ENCODE measurements around the gene ACBD6.
"Not testable (repeated sequence)": the region's sequence is repeated elsewhere in the genome, so short reads cannot be mapped to it uniquely, and the experiment has no call there.

Gene ACBD6

GRCh38 chr1:180502361-180503279 is at the start of gene ACBD6:
TSS of gene ACBD6 (minus strand) at chr1:180502577. CDS start at chr1:180502266, 311 bp downstream.
- in situ Hi-C loops (cut with MboI; ENCODE audit: low sequenced_read_pairs), result no loop called here

DNA sequence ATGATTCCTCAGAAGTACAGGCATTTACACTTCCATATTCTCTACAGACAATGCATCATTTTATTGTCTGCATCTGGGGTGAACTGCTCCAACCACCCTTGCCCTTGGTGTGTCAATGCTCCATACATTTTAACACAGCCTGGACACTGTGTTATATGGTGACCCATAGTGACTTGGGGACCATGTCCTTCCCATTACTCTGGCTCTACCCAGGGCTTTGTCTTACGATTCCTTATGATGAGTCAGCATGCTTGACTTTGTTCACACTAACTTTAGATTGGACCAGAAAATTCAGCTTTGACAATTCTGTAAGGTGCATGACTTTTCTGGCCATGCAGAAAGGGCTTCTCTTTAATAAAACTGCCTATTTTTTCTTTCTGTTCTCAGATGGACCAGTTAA is 49.6 kb upstream of the ACBD6 start:
- in situ Hi-C loops (cut with MboI; ENCODE audit: low sequenced_read_pairs), result no loop called here

DNA sequence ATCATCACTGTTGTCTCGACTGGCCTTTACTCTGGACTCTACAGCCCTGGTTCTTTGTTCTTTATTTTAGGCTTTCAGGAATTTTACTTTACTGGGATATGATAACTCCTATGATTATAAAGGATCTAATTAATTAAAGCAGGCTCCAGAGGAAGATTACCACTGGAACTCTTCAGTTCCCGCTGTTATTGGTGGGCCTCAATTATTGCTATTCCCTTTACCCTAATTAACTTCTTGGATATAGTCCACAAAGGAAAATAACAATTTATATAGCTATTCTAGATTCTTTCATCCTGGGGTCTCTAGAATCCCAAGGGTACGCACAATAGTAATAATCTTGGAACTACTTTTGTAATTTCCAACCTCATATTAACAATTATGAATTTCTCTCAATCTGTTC is 47.9 kb upstream of the ACBD6 start:
- in situ Hi-C loops (cut with MboI; ENCODE audit: low sequenced_read_pairs), result no loop called here

GRCh38 chr1:180549770-180550169 is 47.4 kb upstream of the ACBD6 start:
- in situ Hi-C loops (cut with MboI; ENCODE audit: low sequenced_read_pairs), result not testable (repeated sequence)

DNA sequence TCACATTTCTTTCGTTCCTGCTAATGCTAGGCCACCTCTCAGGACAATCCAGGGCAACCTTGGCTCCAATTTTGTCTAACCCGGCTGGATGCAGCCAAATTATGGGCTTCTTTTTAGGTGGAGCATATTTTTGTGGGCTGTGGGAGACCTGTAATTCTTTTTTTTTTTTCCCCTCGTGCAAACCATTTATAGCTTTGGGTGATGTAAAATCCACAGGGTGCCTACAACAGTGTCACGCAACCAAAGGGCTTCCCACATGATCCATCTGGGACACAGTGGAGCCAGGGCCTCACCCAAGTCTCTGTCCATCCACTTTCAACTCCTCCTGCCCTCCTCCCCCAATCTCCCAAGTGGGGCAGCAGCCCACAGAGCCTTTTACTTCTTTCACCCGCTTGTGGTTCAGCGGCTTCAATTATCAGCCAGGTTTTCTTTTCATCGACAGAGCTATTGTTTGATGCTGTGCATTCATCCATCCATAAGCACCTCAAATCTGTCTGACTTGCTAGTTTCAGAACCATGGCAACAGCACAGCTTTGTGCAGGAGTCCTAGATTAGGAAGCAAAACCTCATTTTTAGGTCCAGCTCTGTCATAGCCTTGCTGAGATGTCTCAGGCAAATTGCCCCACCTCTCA is 46.4 kb upstream of the ACBD6 start:
- in situ Hi-C loops (cut with MboI; ENCODE audit: low sequenced_read_pairs), result no loop called here

GRCh38 chr1:180545991-180546390 is 43.6 kb upstream of the ACBD6 start:
- in situ Hi-C loops (cut with MboI; ENCODE audit: low sequenced_read_pairs), result no loop called here

- in situ Hi-C loops (cut with MboI; ENCODE audit: low sequenced_read_pairs), result no loop called here
These were observed 41.7 kb upstream of the ACBD6 start for GRCh38 chr1:180544050-180544449.

DNA sequence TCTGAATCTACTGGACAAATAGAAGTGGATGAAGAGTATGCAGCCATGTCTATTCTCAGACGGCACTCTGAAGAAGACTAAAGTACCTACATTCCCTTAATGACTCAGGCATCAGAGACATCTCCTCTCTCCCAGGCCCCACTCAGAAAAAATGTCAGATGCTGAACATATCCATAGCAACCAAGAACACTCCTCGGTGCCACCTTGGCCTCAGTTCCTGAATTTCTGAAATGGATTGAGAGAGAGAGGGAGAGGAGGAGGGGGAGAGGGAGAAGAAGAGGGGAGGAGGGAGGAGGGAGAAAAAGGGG is 40.4 kb upstream of the ACBD6 start:
- in situ Hi-C loops (cut with MboI; ENCODE audit: low sequenced_read_pairs), result no loop called here

DNA sequence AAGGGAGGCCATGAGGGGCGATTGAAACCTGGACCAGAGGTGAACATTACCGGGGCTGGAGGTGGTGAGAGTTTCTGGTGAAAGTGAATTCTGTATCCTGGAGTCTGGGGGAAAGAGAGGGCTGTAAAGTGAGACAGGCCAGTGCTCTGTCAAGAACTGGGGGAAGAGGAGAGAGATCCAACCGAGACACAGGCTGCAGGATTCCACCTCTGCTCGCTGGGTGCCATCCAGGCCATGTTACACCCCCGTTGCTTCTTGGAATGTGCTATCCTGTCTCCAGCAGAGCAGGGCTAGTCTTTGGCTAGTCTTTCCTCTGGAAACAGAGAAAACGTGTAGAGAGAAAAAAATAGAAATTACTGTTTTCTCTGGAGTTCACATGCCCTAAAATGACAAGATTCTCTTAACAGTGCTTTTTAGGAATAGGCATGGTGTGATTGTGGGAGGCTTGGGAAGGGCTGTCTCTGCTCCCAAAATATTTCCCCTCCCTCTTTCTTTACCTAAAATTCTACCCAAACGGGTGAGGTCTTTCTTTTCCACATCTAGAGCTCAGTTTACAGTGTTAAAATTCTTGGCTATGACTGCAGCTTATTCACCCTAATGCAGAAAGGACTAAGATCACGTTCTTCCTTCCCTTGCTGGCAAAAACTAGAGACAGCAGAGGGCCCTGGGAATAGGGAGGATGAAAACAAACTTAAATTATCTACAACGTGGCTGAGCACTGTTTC is 39.9 kb upstream of the ACBD6 start:
- in situ Hi-C loops (cut with MboI; ENCODE audit: low sequenced_read_pairs), result no loop called here

- in situ Hi-C loops (cut with MboI; ENCODE audit: low sequenced_read_pairs), result no loop called here
These were observed 38.6 kb upstream of the ACBD6 start for GRCh38 chr1:180540697-180541594.

GRCh38 chr1:180539136-180539535 is 36.8 kb upstream of the ACBD6 start:
- in situ Hi-C loops (cut with MboI; ENCODE audit: low sequenced_read_pairs), result loop anchor here (10.0 kb wide), 1 partner anchor 636 kb away; no protein-coding TSS in a partner anchor

GRCh38 chr1:180536821-180537372 is 34.5 kb upstream of the ACBD6 start:
- in situ Hi-C loops (cut with MboI; ENCODE audit: low sequenced_read_pairs), result loop anchor here (10.0 kb wide), 1 partner anchor 638 kb away; no protein-coding TSS in a partner anchor

DNA sequence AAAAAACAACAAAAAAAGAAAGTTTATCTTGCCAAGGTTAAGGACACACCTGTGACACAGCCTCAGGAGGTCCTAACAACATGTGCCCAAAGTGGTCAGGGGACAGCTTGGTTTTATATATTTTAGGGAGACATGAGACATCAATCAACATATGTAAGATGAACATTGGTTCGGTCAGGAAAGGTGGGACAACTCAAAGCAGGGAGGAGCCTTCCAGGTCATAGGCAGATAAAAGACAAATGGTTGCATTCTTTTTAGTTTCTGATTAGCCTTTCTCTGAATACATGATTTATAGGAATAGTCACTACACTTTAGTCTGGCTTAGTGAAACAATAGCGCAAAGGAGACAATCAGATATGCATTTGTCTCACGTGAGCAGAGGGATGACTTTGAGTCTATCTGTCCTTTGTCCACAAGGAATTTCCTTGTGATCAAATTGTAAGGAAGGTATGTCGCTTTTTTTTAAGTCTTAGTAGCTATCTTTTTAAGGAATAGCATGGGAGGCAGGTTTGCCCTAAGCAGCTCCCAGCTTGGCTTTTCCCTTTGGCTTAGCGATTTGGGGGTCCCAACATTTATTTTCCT is 33.1 kb upstream of the ACBD6 start:
- in situ Hi-C loops (cut with MboI; ENCODE audit: low sequenced_read_pairs), result loop anchor here (10.0 kb wide), 1 partner anchor 639 kb away; no protein-coding TSS in a partner anchor

- in situ Hi-C loops (cut with MboI; ENCODE audit: low sequenced_read_pairs), result loop anchor here (10.0 kb wide), 1 partner anchor 641 kb away; no protein-coding TSS in a partner anchor
These were observed 31.8 kb upstream of the ACBD6 start for GRCh38 chr1:180534214-180534613.

DNA sequence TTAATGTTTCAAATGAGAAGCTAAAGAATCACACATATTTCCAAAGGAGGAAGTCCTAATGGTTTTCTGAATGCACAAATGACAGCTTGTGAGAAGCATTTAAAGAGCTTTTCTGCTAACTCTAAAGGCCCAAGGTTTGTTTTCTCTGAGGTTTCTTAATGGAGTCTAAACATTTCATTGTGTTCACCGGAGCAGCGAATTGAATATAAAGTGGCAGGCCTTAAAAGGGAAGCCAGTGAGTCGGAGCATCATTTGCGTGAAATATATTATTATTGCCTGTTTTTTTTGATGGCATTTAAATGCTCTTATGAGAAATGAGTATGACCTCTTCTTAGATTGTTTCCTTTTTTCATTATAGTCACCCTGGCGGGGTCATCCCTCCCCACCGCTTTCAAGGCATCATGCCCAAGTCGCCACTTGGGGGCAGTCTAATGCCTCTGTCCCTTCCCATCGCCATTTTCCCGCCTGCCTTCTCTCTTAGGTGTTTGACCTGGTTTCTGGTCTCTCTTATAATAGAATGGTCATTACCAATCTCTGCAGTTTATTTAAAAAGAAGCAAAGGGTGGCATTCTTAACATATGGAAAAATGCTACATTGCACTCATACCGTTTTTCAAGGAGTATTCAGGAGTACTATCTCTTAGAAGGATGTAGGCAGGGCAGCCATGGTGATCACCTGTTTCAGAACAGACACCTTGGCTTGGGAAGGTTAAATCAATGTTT is 31.1 kb upstream of the ACBD6 start:
- in situ Hi-C loops (cut with MboI; ENCODE audit: low sequenced_read_pairs), result loop anchor here (10.0 kb wide), 1 partner anchor 641 kb away; no protein-coding TSS in a partner anchor

GRCh38 chr1:180532854-180533253 is 30.5 kb upstream of the ACBD6 start:
- in situ Hi-C loops (cut with MboI; ENCODE audit: low sequenced_read_pairs), result loop anchor here (10.0 kb wide), 1 partner anchor 642 kb away; no protein-coding TSS in a partner anchor

DNA sequence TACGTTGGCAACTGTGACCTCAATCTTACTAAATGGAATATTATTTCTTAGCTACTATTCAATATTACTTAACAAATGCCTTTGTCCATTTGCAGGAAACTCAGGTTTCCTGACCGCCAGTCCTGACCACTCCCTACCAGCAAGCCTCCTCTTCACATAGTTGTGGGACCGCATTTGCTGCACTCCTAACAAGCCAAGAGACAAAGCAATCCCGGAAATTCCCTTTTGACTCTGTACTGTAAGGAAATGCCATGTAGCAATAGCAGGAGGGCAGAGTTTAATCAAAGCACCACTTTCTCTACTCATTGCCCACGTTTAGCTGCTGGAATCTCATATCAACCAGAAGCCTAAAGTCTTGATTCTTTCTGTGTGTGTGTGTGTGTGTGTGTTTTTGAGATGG is 28.1 kb upstream of the ACBD6 start:
- in situ Hi-C loops (cut with MboI; ENCODE audit: low sequenced_read_pairs), result loop anchor here (10.0 kb wide), 1 partner anchor 644 kb away; no protein-coding TSS in a partner anchor

- in situ Hi-C loops (cut with MboI; ENCODE audit: low sequenced_read_pairs), result loop anchor here (10.0 kb wide), 1 partner anchor 326 kb away; no protein-coding TSS in a partner anchor
These were observed 26.6 kb upstream of the ACBD6 start for GRCh38 chr1:180528868-180529470.

All from HL-60/S4 (cell line).